Measurements from ENCODE around the gene AGBL4. TPM values are rescaled to one million over a fixed set of nuclear protein-coding genes. Genes with fewer than 3 reads are reported as not detected.
"Not testable (repeated sequence)": the region's sequence is repeated elsewhere in the genome, so short reads cannot be mapped to it uniquely, and the experiment has no call there.

The AGBL4 gene
- total RNA-seq, 2 donors from 2014 or later = not detected

DNA sequence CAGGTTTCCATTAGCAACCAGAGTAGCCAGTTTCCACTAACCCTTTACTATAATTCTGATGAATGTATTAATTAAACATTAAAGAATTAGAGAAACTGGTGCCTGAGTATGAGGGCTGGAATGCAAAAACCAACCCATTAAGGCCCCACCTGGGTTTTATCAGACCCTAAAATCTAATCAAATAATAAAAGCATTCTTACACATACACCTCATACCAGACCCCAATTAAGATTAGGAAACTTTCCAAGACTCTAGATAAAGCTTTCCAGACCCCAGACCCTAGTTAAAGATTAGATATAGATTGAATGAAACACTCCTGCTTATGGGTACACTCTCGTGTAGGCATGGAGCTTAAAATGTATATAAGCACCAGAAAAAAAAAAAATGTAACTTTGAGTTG, 665.7 kb downstream of the AGBL4 start:
- H3K36me3 Mint-ChIP-seq (ENCODE audit: low read depth) = no peaks in the 10 kb centered on the region
- no peaks in the 10 kb centered on the region for H3K4me1 Mint-ChIP-seq
- H3K9me3 ChIP-seq (ENCODE audit: control insufficient read depth, low read length, poor library complexity, severe bottlenecking) = no peaks in the 10 kb centered on the region
- H3K27ac Mint-ChIP-seq = no peak overlapping the region
- H3K4me3 Mint-ChIP-seq = no peak overlapping the region
- no peak for DNase-seq
- ATAC-seq = no peak
- H3K27me3 Mint-ChIP-seq = no peaks in the 10 kb centered on the region

GRCh38 chr1:49356594-49356993, 667.2 kb downstream of the AGBL4 start:
- H3K4me3 Mint-ChIP-seq = no peak overlapping the region
- H3K9me3 ChIP-seq (ENCODE audit: control insufficient read depth, low read length, poor library complexity, severe bottlenecking) = no peaks in the 10 kb centered on the region
- no peak for ATAC-seq
- no peaks in the 10 kb centered on the region for H3K36me3 Mint-ChIP-seq (ENCODE audit: low read depth)
- DNase-seq = no peak
- no peaks in the 10 kb centered on the region for H3K4me1 Mint-ChIP-seq
- H3K27me3 Mint-ChIP-seq = no peaks in the 10 kb centered on the region
- H3K27ac Mint-ChIP-seq = no peak overlapping the region

GRCh38 chr1:49351768-49352167, 672.0 kb downstream of the AGBL4 start:
- Mint-ChIP-seq H3K4me1 (no peaks in the 10 kb centered on the region), H3K4me3 (no peak overlapping the region), H3K27ac (no peak overlapping the region), H3K27me3 (no peaks in the 10 kb centered on the region), H3K36me3 (ENCODE audit: low read depth) (no peaks in the 10 kb centered on the region)
- ATAC-seq = no peak
- no peaks in the 10 kb centered on the region for H3K9me3 ChIP-seq (ENCODE audit: control insufficient read depth, low read length, poor library complexity, severe bottlenecking)
- no peak for DNase-seq

GRCh38 chr1:49346767-49347349, 676.9 kb downstream of the AGBL4 start:
- no peaks in the 10 kb centered on the region for H3K9me3 ChIP-seq (ENCODE audit: control insufficient read depth, low read length, poor library complexity, severe bottlenecking)
- no peaks in the 10 kb centered on the region for H3K36me3 Mint-ChIP-seq (ENCODE audit: low read depth)
- no peaks in the 10 kb centered on the region for H3K4me1 Mint-ChIP-seq
- ATAC-seq (no peak), DNase-seq (no peak)
- H3K27me3 Mint-ChIP-seq = peaks cover 3% of the 10 kb centered on the region
- H3K27ac Mint-ChIP-seq = no peak overlapping the region
- H3K4me3 Mint-ChIP-seq = no peak overlapping the region

DNA sequence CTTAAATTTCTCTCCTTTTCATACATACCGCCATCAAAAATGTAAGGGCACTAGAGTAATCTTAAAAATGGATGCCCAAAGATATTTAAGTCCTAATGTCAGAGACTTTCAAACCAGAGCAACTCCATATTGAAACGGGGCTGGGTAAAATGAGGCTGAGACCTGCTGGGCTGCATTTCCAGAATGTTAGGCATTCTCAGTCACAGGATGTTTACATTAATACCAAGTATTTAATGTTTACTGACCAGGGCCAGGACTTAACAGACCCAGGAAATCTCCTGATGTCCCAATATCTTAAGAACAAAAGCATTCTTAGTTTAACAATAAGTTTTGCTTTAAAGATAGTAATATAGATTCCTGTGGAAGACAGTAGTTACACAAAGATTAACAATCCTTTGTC, 683.2 kb downstream of the AGBL4 start:
- H3K9me3 ChIP-seq (ENCODE audit: control insufficient read depth, low read length, poor library complexity, severe bottlenecking) = no peaks in the 10 kb centered on the region
- DNase-seq (no peak), ATAC-seq (no peak)
- H3K4me3 Mint-ChIP-seq = no peak overlapping the region
- H3K27me3 Mint-ChIP-seq = peaks cover 4% of the 10 kb centered on the region
- H3K36me3 Mint-ChIP-seq (ENCODE audit: low read depth) = no peaks in the 10 kb centered on the region
- no peaks in the 10 kb centered on the region for H3K4me1 Mint-ChIP-seq
- H3K27ac Mint-ChIP-seq = no peak overlapping the region

GRCh38 chr1:49339043-49339442, 684.7 kb downstream of the AGBL4 start:
- DNase-seq (no peak), ATAC-seq (no peak)
- Mint-ChIP-seq H3K4me1 (no peaks in the 10 kb centered on the region), H3K27ac (no peak overlapping the region), H3K4me3 (no peak overlapping the region), H3K36me3 (ENCODE audit: low read depth) (no peaks in the 10 kb centered on the region), H3K27me3 (peaks cover 4% of the 10 kb centered on the region)
- H3K9me3 ChIP-seq (ENCODE audit: control insufficient read depth, low read length, poor library complexity, severe bottlenecking) = no peaks in the 10 kb centered on the region

GRCh38 chr1:49337251-49337650, 686.5 kb downstream of the AGBL4 start:
- DNase-seq (no peak), ATAC-seq (no peak)
- Mint-ChIP-seq H3K4me1 (no peaks in the 10 kb centered on the region), H3K4me3 (no peak overlapping the region), H3K27me3 (peaks cover 4% of the 10 kb centered on the region), H3K27ac (no peak overlapping the region), H3K36me3 (ENCODE audit: low read depth) (no peaks in the 10 kb centered on the region)
- no peaks in the 10 kb centered on the region for H3K9me3 ChIP-seq (ENCODE audit: control insufficient read depth, low read length, poor library complexity, severe bottlenecking)

GRCh38 chr1:49333906-49334305, 689.8 kb downstream of the AGBL4 start:
- Mint-ChIP-seq H3K36me3 (ENCODE audit: low read depth) (no peaks in the 10 kb centered on the region), H3K4me1 (no peaks in the 10 kb centered on the region), H3K4me3 (no peak overlapping the region), H3K27ac (no peak overlapping the region), H3K27me3 (no peaks in the 10 kb centered on the region)
- no peak for DNase-seq
- ATAC-seq = no peak
- no peaks in the 10 kb centered on the region for H3K9me3 ChIP-seq (ENCODE audit: control insufficient read depth, low read length, poor library complexity, severe bottlenecking)

DNA sequence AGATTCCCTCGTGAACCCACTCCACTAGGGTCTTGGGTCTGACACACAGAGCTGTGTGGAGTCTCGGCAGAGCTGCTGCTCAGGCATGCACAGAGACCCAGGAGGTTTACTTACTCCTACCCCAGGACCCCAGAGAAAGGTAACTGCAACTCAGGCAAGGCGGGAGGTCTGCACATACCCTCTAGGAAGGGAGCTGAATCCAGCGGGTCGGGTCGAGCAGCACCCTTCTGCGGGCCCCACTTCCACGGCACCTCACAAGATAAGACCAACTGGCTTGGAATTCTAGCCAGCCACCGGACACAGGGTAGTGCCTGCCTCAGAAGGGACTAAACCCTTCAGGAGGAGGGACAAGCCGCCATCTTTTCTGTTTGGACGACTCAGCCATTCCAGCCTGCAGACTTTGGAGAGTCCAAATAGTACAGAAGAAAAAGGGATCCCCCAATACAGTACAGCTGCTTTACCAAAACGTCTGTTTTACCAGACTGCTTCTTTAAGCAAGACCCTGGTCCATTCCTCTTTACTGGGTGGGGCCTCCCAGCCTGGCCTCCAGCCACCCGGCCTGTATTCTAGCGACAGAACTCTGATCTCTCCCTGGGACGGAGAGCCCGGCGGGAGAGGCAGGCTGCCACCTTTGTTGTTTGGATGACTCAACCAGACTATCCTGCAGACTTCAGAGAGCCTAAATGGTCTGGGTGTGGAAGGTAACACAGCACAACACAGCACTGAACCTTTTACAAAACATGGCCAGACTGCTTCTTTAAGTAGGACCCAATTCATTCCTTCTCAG, 692.5 kb downstream of the AGBL4 start:
- Mint-ChIP-seq H3K4me1 (no peaks in the 10 kb centered on the region), H3K27ac (no peak overlapping the region)
- no peak for ATAC-seq

GRCh38 chr1:49323925-49324540, 699.7 kb downstream of the AGBL4 start:
- Mint-ChIP-seq H3K4me1 (no peaks in the 10 kb centered on the region), H3K27me3 (no peaks in the 10 kb centered on the region), H3K4me3 (no peak overlapping the region), H3K36me3 (ENCODE audit: low read depth) (no peaks in the 10 kb centered on the region), H3K27ac (no peak overlapping the region)
- no peaks in the 10 kb centered on the region for H3K9me3 ChIP-seq (ENCODE audit: control insufficient read depth, low read length, poor library complexity, severe bottlenecking)
- ATAC-seq = no peak
- DNase-seq = no peak

More for the DNA sequence above, 692.5 kb downstream of the AGBL4 start:
- H3K9me3 ChIP-seq (ENCODE audit: control insufficient read depth, low read length, poor library complexity, severe bottlenecking) = no peaks in the 10 kb centered on the region
- no peaks in the 10 kb centered on the region for H3K36me3 Mint-ChIP-seq (ENCODE audit: low read depth)
- no peak overlapping the region for H3K4me3 Mint-ChIP-seq
- DNase-seq = no peak
- H3K27me3 Mint-ChIP-seq = no peaks in the 10 kb centered on the region

- not testable (repeated sequence) for H3K36me3 Mint-ChIP-seq (ENCODE audit: low read depth); H3K27ac Mint-ChIP-seq; ATAC-seq; H3K9me3 ChIP-seq (ENCODE audit: control insufficient read depth, low read length, poor library complexity, severe bottlenecking); DNase-seq; H3K4me1 Mint-ChIP-seq; H3K4me3 Mint-ChIP-seq; H3K27me3 Mint-ChIP-seq
Measured at GRCh38 chr1:49320493-49320892, 703.3 kb downstream of the AGBL4 start.

GRCh38 chr1:49319426-49319963, 704.3 kb downstream of the AGBL4 start:
- ATAC-seq = no peak
- Mint-ChIP-seq H3K27ac (no peak overlapping the region), H3K4me3 (no peak overlapping the region), H3K4me1 (no peaks in the 10 kb centered on the region), H3K36me3 (ENCODE audit: low read depth) (no peaks in the 10 kb centered on the region), H3K27me3 (no peaks in the 10 kb centered on the region)
- no peaks in the 10 kb centered on the region for H3K9me3 ChIP-seq (ENCODE audit: control insufficient read depth, low read length, poor library complexity, severe bottlenecking)
- no peak for DNase-seq

GRCh38 chr1:49318218-49318617, 705.5 kb downstream of the AGBL4 start:
- H3K9me3 ChIP-seq (ENCODE audit: control insufficient read depth, low read length, poor library complexity, severe bottlenecking) = no peaks in the 10 kb centered on the region
- no peak for ATAC-seq

More at GRCh38 chr1:49318218-49318617, 705.5 kb downstream of the AGBL4 start:
- H3K36me3 Mint-ChIP-seq (ENCODE audit: low read depth) = no peaks in the 10 kb centered on the region
- no peaks in the 10 kb centered on the region for H3K27me3 Mint-ChIP-seq
- no peak for DNase-seq
- H3K4me1 Mint-ChIP-seq = no peaks in the 10 kb centered on the region
- no peak overlapping the region for H3K27ac Mint-ChIP-seq
- no peak overlapping the region for H3K4me3 Mint-ChIP-seq
